Tongue (tissue), 2 donors: ENCODE results near the gene CLPX. TPM values are rescaled to one million over a fixed set of nuclear protein-coding genes. Genes with fewer than 3 reads are reported as not detected.
A peak's percentile ranks its signal among the peaks of the same experiment; 100 is the strongest.
"Not testable (repeated sequence)": the region's sequence is repeated elsewhere in the genome, so short reads cannot be mapped to it uniquely, and the experiment has no call there.

ENCODE experiments used
- DNase-seq: peaks from one replicate; pipeline ENCODE4 v3.0.0-alpha.2; 2015
- total RNA-seq: library from RNA; depleted of rRNA; stranded (reverse); fragments of >200 nt; gene quantifications from one replicate; pipeline ENCODE4 v1.2.3, GENCODE V29; 2014

The CLPX gene
- total RNA-seq, 1 donor from 2014 or later = 75.4 TPM

DNA sequence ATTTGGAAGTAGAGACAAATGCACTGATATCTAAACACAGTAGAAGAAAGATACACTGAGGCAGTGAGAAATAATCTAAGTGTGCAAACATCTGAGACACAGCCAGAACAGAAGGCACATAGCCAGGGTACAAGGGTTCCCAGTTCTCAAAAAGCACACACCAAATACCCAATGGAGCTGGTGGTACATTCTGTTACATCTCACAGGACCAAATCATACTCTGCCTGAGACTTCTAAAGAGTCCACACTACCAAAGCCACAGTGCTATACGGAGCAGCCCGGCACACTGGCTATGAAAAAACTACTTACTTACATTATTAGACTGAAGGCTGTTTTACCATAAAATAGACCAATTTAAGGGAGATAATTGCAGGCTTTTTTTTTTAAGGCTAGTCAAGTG is 19.3 kb downstream of the CLPX start:
- DNase-seq = no peak

DNA sequence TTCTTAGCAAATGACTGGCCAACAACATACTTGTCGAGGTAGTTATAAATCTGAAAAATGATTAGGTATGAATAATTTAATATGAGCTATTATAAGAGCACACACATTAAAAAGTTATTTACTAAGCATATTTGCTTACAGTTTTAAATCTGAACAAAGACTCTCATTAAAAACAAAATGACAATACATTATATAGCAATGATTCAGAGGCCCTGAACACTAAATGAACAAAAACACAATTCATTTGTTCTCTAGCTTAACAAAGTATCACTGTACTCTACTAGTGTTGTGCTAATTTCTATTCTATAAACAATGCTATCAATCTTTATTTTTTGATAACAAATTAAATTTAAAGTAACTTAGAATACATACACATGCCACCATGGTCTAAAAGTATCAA is 21.0 kb downstream of the CLPX start:
- DNase-seq = no peak

DNA sequence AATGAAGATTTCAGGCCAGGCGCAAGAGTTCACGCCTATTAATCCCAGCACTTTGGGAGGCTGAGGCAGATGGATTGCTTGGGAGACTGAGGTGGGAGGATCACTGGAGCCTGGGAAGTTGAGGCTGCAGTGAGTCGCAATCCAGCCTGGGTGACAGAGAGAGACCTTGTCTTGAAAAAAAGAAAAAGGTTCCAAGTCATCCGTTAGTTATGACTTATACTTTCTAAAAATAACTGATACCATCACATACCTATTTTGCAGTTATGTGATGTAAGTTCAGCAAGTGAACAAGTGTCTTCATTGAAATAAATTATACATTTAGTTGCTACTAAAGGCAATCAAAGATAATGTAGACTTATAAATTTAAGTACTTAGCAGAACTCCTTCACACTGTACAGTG is 22.1 kb downstream of the CLPX start:
- DNase-seq = no peak

DNA sequence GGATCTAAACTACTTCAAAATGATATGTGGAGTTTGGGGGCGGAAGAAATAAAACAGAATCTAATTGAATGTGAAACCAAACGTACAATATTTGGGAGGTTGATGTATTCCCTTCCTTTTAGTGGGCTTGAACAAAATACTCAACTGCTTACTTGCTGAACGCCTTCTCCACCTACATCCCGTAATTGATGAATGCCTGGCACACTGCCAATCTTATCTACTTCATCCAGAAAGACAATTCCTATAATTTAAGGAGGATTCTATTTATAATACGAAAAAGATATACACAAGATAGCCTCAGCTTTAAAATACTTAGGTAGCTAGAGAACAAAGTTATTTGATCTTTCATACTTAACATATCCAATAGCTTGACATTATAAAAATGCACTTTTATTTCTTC is 28.4 kb downstream of the CLPX start:
- DNase-seq = no peak

DNA sequence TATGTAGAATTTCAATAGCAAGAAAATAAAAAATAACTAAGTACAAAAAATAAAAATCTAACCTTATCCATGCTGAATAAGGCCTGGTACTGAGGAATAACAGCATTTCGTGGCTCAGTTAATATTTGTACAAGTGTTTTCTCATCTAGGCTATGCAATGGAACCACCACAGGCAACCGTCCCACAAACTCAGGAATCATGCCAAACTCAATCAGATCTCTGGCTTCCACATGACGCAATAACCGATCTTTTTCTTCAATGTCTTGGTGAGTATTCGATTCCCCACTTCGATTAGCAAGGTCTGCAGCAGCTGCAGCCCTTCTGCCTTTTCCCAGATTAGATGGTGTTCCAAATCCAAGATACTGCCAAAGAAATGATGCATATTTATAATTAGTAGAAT is 30.4 kb downstream of the CLPX start:
- DNase-seq = no peak

DNA sequence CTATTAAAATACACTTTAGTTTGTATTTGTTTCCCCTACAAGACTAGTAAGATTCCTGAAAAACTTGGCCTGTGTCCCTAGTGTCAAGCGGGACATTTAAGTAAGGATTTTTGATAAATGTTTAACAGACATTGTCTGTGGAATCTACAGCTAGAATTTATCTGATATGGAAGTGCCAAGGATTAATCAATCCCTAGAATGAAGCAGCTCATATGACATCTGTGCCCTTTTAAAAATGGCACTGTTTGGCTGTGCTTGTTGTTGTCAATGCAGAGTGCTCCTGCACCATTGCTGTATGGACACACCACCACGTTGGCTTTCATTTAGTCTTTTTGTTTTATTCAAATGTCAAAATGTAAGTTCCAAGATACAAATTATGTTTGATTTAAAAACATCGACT is 37.2 kb downstream of the CLPX start:
- DNase-seq = no peak

- DNase-seq = peak; percentile 25
Measured at GRCh38 chr15:65146438-65146837, 38.7 kb downstream of the CLPX start.

DNA sequence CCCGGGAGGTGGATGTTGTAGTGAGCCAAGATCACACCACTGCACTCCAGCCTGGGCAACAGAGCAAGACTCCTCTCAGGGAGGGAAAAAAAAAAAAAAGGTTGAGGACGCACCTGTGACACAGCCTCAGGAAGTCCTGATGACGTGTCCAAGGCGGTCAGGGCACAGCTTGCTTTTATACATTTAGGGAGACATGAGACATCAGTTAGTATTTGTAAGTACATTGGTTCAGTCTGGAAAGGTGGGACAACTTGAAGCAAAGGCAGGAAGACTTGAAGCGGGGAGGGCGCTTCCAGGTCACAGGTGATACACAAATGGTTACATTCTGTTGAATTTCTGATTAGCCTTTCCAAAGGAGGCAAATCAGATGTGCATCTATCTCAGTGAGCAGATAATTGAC is 46.5 kb downstream of the CLPX start:
- not testable (repeated sequence) for DNase-seq

DNA sequence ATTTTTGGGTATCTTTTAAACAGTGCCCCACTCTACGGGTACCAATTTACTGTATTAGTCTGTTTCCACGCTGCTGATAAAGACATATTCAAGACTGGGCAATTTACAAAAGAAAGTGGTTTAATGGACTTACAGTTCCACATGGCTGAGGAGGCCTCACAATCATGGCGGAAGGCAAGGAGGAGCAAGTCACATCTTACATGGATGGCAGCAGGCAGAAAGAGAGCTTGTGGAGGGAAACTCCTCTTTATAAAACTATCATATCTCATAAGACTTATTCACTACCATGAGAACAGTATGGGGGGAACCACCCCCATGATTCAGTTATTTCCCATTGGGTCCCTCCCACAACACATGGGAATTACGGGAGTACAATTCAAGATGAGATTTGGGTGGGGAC is 47.2 kb downstream of the CLPX start:
- DNase-seq = not testable (repeated sequence)

DNA sequence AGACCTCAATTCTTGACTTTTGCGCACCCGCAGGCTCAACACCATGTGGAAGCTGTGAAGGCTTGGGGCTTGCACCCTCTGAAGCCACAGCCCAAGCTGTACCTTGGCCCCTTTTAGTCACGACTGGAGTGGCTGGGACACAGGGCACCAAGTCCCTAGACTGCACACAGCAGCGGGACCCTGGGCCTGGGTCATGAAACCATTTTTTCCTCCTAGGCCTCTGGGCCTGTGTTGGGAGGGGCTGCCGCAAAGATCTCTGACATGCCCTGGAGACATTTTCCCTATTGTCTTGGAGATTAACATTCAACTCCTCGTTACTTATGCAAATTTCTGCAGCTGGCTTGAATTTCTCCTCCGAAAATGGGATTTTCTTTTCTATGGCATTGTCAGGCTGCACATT is 48.1 kb downstream of the CLPX start:
- not testable (repeated sequence) for DNase-seq

DNA sequence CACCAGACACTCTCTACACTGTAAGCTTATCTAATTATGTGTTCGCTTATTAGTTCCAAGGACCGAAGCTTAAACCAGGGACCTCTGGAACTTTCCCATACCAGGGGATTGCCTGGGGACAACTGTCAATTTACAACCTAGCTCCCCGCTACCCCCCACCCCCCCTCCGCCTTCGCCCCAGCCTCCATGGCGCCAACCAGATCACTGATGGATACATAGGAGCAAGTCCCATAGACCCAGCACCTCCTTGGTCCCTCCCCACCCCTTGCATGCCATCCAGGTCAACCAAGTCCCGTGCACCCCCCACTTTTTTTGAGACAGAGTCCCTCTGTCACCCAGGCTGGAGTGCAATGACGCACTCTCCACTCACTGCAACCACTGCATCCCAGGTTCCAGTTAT is 50.6 kb downstream of the CLPX start:
- DNase-seq = no peak

DNA sequence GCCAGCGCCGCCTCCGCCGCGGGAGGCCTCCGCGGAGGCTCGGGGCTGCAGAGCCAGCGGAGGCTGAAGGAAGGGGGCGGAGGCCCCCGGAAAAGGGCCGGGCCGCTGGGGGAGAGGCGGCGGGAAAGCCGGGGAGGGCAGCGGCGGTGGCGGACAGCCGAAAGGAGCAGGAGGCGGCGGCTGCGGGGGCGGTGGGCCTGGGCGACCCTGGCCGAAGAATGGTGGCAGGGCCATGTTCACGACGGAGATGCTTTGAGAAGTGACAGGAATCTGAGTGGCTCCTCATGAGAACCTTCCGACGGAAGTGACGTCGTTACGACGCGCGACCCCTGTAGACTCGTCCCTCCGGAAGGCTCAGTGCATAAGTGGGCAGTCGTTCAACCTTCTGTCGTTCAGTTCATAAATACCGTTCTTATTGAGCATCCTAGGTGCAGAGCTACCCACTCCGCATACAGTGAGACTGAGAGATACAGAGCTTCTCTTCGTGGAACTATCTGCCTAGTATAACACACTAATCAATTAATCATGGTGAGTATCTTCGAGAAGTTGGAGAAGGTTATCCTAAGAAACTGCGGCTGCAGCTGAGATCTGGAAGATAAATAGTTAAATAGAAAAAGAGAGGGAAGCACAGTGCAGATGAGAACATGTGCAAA is 51.5 kb downstream of the CLPX start, which contains the start of gene PDCD7:
Gene PDCD7 (minus strand): TSS at position 261 of the 653 bp plus-strand sequence. CDS start 27 bp downstream, at position 234.
- peak; percentile 97 for DNase-seq

- peak; percentile 22 for DNase-seq
Measured at GRCh38 chr15:65132878-65133547, 52.1 kb downstream of the CLPX start.

- DNase-seq = no peak
Measured at GRCh38 chr15:65130941-65131340, 54.2 kb downstream of the CLPX start.

- DNase-seq = peak; percentile 43
Measured at GRCh38 chr15:65115542-65115941, 69.6 kb downstream of the CLPX start.

GRCh38 chr15:65115086-65115485 is 70.1 kb downstream of the CLPX start, which contains the start of gene UBAP1L:
UBAP1L (minus strand) TSS chr15:65115200; CDS start chr15:65106215, 8,985 bp downstream.
- DNase-seq = peak; percentile 46

DNA sequence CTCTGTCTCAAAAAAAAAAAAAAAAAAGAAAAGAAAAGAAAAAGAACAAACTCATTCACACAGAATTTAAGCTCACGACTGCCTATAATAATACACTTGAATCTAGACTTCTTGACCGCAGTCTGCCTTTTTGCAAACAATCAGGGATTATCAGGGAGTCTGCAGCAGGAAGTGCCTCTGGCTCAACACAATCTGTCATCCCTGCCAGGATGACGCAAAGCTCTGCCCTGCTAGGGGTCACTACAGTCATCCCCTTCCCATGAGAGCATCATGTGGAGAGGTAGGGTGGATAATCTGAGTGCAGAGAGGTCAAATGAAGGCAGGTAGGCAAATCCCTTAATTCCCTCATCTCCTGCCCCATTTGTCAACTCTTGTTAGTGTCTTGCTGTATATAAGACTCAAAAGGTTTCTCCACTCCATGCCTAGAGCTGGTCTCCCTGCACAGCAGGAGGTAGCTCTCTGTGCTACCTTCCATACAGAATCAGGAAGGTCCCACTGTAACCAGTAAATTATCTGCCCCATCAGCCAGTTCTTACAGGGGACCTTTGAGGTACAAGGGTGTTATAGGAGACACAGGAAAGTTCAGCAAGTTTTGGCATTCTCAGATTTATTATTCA is 74.4 kb downstream of the CLPX start:
- DNase-seq = no peak

DNA sequence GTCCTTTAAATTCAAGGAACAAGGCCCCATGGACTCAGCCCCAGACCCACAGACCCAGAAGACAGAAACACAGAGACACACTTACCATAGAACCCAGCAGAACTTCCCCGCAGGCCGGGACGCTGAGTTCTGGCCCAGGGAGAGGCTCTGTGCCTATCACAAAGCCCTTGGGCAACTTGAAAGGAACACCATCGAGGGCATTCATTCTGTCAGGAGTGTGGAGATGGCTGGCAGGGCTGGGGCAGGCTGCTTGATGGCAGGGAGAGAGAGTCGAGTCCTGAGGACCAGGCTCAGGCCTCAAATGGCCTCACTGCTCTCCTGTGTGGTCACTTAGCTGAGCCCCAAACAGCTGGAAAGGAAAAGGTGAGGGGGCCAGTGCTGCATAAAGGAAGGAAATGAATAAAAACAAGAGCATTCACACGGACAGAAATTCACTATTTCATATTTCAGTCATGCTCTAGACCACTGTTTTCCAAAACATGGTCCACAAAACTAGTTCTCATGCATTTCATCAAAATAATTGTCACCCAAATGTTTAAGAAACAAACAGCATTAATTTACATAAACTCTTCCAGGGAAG is 79.0 kb downstream of the CLPX start:
- DNase-seq = no peak

GRCh38 chr15:65105038-65105437 is 80.1 kb downstream of the CLPX start:
- DNase-seq = no peak

GRCh38 chr15:65102912-65103311 is 82.2 kb downstream of the CLPX start:
- DNase-seq = no peak

DNA sequence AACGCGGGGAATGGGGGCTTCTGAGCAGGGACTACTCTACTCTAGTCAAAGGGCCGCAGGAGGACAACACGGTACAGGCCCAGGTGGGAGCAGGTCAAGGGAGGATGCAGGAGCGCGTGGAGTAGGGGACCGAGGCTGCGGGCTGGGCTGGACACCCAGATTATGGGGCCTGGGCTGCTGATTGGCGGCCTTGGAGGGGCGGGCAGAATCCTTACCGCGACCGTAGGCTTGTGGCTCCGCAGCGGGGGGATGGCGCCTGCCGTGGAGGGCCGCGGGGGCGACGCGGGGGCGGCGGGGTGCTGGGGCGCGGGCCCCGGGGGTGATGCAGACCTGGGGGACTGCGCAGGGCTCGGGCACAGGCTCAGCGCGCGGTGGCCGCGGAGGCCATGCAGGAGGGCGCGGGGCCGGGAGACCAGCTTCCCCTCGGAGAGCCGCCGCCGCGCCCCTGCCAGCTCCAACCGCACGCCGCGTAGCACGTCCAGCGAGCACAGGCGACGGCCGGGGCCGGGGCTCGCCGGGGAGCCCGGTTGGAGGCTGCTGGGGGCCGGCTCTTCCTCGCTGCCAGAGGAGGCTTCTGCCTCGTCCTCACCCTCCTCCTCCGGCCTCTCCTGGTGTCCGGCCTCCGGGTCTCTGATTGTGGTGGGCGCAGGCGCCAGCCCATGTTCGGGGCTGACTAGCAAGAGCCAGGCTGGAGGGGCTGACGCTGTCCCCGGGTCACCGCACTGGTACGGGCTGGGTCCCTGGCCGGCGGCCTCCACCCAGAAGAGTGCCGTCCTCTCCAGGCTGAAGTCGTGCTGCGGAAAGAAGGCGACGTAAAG is 83.0 kb downstream of the CLPX start:
- no peak for DNase-seq

DNA sequence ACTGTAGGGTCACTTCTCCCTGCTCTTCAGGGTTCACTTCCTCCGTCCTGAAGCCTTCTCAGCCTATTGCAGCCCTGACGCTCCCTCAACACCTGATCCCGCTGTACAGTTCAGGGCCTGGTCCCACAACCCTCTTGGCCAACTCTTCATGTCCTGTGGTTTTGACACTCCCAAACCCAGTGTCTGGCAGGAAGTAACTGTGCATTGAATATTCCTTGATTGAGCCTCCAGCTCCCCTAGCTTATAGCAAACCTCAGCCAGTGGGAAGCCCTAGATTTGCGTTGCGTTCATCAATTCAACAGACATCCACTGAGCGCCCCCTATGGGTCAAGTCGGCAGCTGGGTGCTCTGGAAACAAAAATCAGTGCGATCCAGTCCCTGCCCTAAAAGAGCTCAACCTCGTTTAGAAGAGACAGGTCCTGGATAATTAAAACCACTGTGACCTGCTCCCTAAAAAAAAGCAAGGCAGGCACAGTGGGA is 83.7 kb downstream of the CLPX start:
- peak; percentile 90 for DNase-seq
